ENCODE results near the gene SUCLG1. TPM values are rescaled to one million over a fixed set of nuclear protein-coding genes. Genes with fewer than 3 reads are reported as not detected.

SUCLG1 gene
- total RNA-seq, 1 experiment from 2014 or later, result 105 TPM

DNA sequence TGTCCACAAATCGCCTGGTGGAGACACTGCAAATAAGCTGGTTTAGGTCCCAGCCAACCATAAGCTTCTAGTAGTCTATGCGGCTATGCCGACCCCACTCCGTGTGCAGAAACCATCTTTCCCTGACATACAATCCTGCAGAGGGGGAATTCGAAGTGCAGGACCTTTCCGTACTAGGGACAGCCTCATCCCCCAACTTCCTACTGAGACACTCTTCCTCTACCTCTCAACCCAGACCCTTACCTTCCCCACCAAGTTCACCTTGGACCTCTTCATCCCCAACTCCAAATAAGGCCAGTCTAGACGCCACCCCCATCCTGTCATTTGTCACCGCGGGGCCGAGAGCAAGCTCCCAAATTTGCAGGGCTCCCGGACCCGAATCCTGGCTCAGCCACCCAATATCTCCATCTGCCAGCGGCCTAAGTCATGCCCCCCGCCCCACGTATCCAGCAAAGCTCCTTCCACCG lies 496 bp downstream of the SUCLG1 start:
- H3K27ac Mint-ChIP-seq (ENCODE audit: low read depth, unreplicated experiment), result peak overlapping the region; percentile 97
- TF ChIP-seq, protein P1, sequence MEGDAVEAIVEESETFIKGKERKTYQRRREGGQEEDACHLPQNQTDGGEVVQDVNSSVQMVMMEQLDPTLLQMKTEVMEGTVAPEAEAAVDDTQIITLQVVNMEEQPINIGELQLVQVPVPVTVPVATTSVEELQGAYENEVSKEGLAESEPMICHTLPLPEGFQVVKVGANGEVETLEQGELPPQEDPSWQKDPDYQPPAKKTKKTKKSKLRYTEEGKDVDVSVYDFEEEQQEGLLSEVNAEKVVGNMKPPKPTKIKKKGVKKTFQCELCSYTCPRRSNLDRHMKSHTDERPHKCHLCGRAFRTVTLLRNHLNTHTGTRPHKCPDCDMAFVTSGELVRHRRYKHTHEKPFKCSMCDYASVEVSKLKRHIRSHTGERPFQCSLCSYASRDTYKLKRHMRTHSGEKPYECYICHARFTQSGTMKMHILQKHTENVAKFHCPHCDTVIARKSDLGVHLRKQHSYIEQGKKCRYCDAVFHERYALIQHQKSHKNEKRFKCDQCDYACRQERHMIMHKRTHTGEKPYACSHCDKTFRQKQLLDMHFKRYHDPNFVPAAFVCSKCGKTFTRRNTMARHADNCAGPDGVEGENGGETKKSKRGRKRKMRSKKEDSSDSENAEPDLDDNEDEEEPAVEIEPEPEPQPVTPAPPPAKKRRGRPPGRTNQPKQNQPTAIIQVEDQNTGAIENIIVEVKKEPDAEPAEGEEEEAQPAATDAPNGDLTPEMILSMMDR (IDR thresholded peaks at IDR 0.05; ENCODE audit: unreplicated experiment), result no peak
- peaks cover 7% of the 10 kb centered on the region for H3K36me3 Mint-ChIP-seq (ENCODE audit: insufficient read depth, unreplicated experiment)
- H3K27me3 Mint-ChIP-seq (ENCODE audit: insufficient read depth, unreplicated experiment), result no peaks in the 10 kb centered on the region
- ChIA-PET CTCF (interaction anchor here (1.2 to 1.6 kb wide), 2 partner anchors 13 to 467 kb away, joined by 4 to 5 read pairs; no protein-coding TSS in a partner anchor), POLR2A (interaction anchor here (0.6 to 4.0 kb wide), 17 partner anchors 8 to 595 kb away, joined by 3 to 45 read pairs (median 7); partner anchors contain the start of genes TMSB10 and TRABD2A)
- peak overlapping the region; percentile 91 for H3K4me3 Mint-ChIP-seq (ENCODE audit: unreplicated experiment)
- intact Hi-C loops (cut with micrococcal nuclease), result no loop called here
- peaks cover 17% of the 10 kb centered on the region for H3K4me1 Mint-ChIP-seq (ENCODE audit: insufficient read depth, unreplicated experiment)
- peak; percentile 12 for DNase-seq (ENCODE audit: unreplicated experiment)
- no peaks in the 10 kb centered on the region for H3K9me3 Mint-ChIP-seq (ENCODE audit: unreplicated experiment)
- TSS peak; percentile 49 for BruUV-seq (replicated peaks)

DNA sequence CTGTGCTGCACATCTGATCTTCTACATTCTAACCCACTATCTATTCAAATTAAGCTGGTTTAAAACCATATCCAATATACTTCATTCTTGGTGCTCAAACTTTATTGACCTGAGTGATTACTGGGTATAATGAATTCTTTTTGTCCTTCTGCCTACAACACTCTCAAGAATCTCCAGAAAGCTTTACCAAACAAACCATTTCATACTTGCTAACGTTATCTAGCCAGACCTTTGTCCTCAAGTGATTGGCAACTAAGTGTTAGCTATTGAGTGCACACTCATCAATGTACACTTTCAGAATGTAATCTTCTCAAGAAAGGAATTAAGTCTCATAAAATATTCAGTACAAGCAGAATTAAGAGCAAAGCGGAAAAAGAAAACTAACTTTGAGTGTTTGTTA lies 1.4 kb downstream of the SUCLG1 start:
- H3K4me3 Mint-ChIP-seq (ENCODE audit: unreplicated experiment), result peak overlapping the region; percentile 91
- peaks cover 7% of the 10 kb centered on the region for H3K36me3 Mint-ChIP-seq (ENCODE audit: insufficient read depth, unreplicated experiment)
- peaks cover 17% of the 10 kb centered on the region for H3K4me1 Mint-ChIP-seq (ENCODE audit: insufficient read depth, unreplicated experiment)
- H3K9me3 Mint-ChIP-seq (ENCODE audit: unreplicated experiment), result no peaks in the 10 kb centered on the region
- TF ChIP-seq, protein P1 (IDR thresholded peaks at IDR 0.05; ENCODE audit: unreplicated experiment), result no peak
- DNase-seq (ENCODE audit: unreplicated experiment), result no peak
- H3K27me3 Mint-ChIP-seq (ENCODE audit: insufficient read depth, unreplicated experiment), result no peaks in the 10 kb centered on the region
- intact Hi-C loops (cut with micrococcal nuclease), result no loop called here
- peak overlapping the region; percentile 75 for H3K27ac Mint-ChIP-seq (ENCODE audit: low read depth, unreplicated experiment)
- ChIA-PET POLR2A (interaction anchor here (1.4 to 4.0 kb wide), 6 partner anchors 8 to 146 kb away, joined by 3 to 45 read pairs (median 12); no protein-coding TSS in a partner anchor), CTCF (interaction anchor here (0.7 to 1.0 kb wide), 2 partner anchors 35 to 154 kb away, joined by 3 read pairs; no protein-coding TSS in a partner anchor)
- no TSS peak for BruUV-seq (replicated peaks)

DNA sequence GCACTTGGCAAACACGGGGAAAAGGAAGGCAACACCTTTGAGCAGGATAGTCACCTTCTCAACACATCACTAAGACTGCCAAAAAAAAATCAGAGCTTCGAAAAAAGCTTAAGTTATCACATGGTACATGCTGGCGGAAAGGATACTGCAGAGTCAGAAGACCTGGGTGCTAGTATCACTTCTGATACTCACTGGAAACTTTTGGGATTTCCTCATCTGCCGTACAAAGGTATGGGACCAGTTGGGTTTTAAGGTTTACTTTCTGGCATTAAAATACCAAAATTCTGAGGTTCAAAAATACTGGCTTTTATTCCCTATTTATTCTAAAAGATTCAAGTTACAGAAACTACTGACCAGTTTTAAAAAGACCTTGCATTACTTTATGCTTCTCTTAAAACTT lies 2.9 kb downstream of the SUCLG1 start:
- no peaks in the 10 kb centered on the region for H3K9me3 Mint-ChIP-seq (ENCODE audit: unreplicated experiment)
- no peak for DNase-seq (ENCODE audit: unreplicated experiment)
- H3K27ac Mint-ChIP-seq (ENCODE audit: low read depth, unreplicated experiment), result no peak overlapping the region
- POLR2A ChIA-PET, result interaction anchor here (0.7 kb wide), 2 partner anchors 49 to 1721 kb away, joined by 3 read pairs; no protein-coding TSS in a partner anchor
- intact Hi-C loops (cut with micrococcal nuclease), result no loop called here
- H3K4me1 Mint-ChIP-seq (ENCODE audit: insufficient read depth, unreplicated experiment), result peaks cover 23% of the 10 kb centered on the region
- H3K27me3 Mint-ChIP-seq (ENCODE audit: insufficient read depth, unreplicated experiment), result no peaks in the 10 kb centered on the region
- CTCF ChIA-PET, result interaction anchor here (0.6 to 1.0 kb wide), 3 partner anchors 9 to 141 kb away, joined by 3 to 4 read pairs (median 4); no protein-coding TSS in a partner anchor
- peaks cover 7% of the 10 kb centered on the region for H3K36me3 Mint-ChIP-seq (ENCODE audit: insufficient read depth, unreplicated experiment)
- BruUV-seq (replicated peaks), result no TSS peak
- no peak overlapping the region for H3K4me3 Mint-ChIP-seq (ENCODE audit: unreplicated experiment)
- TF ChIP-seq, protein P1 (IDR thresholded peaks at IDR 0.05; ENCODE audit: unreplicated experiment), result no peak

DNA sequence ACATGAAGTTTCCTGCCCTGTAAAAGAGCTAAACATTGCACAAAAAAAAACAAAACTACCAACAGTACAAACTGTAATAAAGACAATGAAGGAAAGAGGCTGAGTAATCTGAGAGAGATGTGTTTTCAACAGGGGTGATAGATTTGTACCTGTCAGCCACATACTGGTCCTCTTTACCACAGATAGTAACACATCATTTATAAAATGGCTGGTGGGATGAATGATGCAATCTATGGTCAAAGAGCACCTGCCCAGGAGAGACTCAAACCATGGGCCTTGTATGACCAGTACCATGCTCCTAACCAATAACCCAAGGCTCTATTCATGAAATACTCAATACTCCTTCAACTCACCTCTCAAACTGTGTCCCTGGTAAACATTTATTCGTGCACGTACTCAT lies 4.5 kb downstream of the SUCLG1 start:
- H3K36me3 Mint-ChIP-seq (ENCODE audit: insufficient read depth, unreplicated experiment), result peaks cover 18% of the 10 kb centered on the region
- CTCF ChIA-PET, result interaction anchor here (0.6 to 1.0 kb wide), 3 partner anchors 10 to 196 kb away, joined by 3 read pairs; no protein-coding TSS in a partner anchor
- no peaks in the 10 kb centered on the region for H3K9me3 Mint-ChIP-seq (ENCODE audit: unreplicated experiment)
- no TSS peak for BruUV-seq (replicated peaks)
- no peaks in the 10 kb centered on the region for H3K27me3 Mint-ChIP-seq (ENCODE audit: insufficient read depth, unreplicated experiment)
- H3K4me1 Mint-ChIP-seq (ENCODE audit: insufficient read depth, unreplicated experiment), result peaks cover 33% of the 10 kb centered on the region
- H3K4me3 Mint-ChIP-seq (ENCODE audit: unreplicated experiment), result no peak overlapping the region
- POLR2A ChIA-PET, result no interaction called here
- TF ChIP-seq, protein P1 (IDR thresholded peaks at IDR 0.05; ENCODE audit: unreplicated experiment), result no peak
- intact Hi-C loops (cut with micrococcal nuclease), result no loop called here
- peak overlapping the region; percentile 44 for H3K27ac Mint-ChIP-seq (ENCODE audit: low read depth, unreplicated experiment)
- no peak for DNase-seq (ENCODE audit: unreplicated experiment)
